NCI-H82 treated with DMSO at 0.1 percent for 48 hours (cell line): ENCODE results near the gene IGF1R.

Experiments
- DNase-seq: peaks from one replicate; lab custom pipeline; 2025; ENCODE audit not compliant: unreplicated experiment; lab: John Stamatoyannopoulos, UW

Gene IGF1R

DNA sequence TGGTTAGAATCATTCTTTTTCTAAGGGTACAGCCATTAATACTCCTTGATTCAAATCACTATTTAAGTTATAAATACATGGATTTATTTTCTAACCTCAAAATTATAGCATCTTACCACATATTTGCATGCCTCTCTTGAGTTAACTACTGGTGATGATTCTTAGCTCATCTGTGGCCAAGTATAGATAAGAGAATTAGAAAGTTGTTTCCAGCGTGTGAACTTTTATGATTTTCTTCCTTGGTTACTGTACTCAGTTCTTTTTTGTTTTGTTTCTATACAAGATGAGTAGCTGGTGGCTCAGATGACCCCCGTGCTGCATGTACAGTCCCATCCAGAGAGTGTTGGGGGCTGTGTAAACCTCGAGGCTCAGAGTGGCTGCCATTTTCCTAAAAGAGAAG lies 124.6 kb downstream of the IGF1R start:
- DNase-seq: no peak

DNA sequence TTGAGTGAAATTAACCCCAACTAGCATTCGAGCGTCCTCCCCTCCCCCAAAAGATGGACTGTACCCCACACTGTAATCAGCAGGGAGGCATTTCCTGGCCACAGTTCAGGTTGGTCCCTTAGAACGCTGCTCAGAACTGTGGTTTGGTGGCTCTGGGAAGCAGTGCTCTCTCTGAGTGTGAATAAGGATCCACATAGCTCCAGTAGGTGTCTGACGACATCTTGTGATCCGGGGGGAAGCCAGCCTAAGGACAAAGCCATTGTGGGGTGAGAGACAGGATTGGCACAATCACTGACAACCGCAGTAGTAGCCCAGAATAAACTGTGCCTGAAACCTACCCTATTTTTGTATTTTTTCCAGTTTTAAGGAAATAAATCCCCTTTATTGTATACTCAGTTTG lies 125.3 kb downstream of the IGF1R start:
- no peak for DNase-seq

DNA sequence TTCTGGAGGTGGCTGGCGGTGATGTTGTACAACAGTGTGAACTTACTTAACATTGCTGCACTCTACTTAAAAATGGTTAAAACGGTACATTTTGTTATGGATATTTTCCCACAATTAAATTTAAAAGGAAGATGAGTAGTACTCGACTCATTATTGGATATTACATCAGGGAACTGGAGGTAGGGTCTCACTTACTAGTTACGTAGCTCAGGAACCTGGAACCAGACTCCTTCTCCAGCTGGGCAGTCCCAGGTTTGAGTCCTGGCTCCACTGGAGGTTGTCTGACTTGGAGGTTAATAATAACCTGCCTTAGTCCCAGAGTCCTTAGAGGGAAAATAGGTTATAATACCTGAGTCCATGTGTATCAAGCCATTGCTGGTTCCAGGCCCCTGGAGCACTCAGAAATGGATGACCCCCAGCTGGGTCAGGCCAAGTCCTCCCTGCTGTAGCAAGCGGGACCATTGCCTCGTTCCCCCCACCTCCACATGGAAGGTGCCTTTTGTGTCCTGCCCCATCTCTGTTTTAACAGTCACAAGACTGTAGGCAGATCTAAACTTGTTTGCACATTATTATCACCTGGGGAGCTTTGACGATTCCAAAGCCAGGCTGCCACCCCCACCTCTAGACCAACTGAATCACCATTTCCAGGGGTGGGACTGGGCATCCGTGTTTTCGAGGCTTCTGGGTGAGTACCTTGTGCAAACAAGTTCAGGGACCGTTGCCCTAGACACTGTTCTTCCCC lies 126.6 kb downstream of the IGF1R start:
- DNase-seq: no peak

DNA sequence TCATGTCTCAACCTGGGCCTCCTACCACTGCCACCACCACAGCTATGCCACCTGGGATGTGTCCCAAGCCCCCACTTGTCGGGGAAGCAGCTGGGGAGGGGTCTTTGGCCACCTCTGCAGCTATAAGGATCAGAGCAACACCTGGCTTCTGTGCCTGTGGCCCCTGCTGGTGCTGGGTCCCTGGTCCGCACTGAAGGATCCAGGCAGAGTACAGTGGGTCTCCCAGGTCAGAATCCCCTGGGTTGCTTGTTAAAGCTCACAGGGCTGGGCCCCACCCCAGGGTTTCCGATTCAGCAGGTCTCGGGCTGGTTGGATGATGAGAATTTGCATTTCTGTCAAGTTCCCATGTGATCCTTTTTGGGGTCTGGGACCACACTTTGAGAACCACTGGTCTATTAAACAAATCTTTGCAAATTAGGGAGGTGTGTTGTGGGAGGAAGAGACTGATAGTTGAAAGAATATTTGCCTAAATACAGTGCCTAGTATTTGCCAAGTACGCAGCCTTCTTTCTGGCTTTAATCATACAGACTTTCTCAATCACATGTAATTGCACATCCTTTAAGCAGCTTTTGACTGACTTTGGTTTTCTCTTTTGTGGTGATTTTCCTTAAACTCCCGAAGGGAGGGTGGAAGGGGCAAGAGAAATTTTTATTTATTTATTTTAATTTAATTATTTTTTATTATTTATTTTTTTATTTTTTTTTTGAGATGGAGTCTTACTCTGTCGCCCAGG lies 127.3 kb downstream of the IGF1R start:
- no peak for DNase-seq

DNA sequence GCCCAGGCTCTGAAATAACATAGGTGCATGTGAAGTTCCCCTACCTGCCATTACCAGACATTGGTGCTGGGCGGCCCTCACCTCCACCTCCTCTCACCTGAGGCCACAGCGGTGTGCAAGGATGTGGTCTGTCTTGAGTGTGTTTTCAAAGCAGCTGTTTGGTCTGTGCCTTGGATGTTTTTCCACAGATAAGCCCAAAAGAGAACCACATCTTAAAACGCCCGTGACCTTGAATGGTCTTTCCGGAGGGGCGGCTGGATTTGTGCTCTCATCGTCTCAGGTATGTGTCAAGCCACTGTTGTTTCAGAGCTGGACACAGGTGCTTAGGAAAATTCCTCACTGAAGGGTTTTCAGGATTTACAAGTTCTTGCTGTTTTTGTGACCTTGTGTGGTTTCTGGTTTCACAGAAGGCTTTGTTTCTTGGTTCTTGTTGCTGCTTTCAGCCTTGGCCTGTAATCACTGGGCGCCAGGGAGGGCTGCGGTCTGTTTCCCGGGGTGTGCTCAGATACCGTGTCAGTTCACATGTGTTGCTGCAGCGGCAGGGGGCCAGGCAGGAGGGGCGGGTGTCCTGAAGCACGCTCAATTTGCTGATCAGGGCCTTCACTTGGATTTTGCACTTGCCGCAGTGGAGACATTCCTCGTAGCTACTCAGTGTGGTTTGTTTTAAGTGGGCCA lies 128.4 kb downstream of the IGF1R start:
- no peak for DNase-seq

DNA sequence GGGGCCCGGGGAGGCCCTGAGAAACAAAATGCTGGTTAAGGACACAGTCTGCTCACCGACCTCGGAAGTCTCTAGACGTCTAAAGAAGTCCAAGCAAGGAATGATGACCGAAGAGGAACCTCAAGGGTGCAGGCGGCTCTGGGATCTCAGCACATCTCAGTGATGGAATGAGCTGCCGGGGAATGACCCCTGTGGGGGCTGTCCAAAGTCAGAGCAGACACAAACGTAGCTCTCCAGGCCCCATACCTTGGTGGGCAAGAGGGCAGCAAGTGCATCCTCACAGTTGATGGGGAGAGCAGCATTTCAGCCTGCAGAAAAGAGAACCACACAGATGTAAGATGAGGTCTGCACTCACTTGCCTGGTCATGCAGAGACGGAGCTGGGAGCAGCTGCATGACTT lies 129.1 kb downstream of the IGF1R start:
- DNase-seq: no peak

DNA sequence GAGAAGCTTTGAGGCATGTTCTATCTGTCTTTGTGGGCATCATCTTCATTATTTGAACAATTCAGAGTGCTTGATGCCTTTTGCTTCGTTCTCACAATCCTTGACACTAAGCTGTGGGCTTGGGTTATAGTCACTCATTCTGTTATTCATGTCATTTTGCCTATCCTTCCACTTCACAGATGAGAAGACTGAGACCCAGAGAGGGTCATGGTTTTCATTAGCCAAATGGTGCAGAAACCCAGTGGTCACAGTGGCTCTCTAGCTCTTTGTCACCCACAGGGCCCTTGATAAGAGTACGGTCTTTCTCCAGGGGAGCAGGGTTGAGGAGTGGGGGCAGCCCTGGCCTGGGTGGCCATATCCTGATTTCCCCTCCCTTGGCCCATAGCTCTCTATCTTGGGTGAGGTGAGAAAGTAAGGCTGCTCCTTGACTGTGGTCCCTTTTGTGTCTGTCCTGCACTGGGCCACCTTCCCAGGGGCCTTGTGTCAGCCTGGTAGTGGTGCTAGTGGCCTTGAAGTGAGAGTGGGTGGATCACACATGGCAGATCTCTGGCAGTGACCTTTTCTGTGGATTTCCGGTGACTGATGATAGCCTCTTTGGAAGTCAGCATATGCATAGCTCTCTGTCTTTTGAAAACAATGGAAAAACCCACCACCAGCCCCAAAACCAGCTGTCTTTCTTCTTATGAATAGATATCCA lies 130.1 kb downstream of the IGF1R start:
- no peak for DNase-seq

DNA sequence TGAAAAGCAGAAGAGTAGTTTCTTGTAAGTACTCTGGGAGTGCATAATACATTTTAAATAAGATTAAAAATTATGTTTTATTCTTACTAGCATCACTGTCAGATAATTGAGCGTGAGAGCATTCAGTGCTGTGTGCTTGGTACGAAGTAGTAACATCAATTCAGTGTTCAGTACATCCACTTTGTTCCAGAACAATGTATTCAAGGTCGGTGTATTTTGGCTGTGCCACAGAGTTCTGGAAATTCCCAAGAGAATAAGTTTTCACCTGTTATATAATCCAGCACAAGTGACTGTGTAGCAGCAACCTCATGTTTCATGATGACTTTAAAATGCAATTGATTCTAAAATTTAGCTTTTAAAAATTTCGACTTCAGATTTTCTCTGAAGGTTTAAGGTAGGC lies 130.6 kb downstream of the IGF1R start:
- DNase-seq: no peak

DNA sequence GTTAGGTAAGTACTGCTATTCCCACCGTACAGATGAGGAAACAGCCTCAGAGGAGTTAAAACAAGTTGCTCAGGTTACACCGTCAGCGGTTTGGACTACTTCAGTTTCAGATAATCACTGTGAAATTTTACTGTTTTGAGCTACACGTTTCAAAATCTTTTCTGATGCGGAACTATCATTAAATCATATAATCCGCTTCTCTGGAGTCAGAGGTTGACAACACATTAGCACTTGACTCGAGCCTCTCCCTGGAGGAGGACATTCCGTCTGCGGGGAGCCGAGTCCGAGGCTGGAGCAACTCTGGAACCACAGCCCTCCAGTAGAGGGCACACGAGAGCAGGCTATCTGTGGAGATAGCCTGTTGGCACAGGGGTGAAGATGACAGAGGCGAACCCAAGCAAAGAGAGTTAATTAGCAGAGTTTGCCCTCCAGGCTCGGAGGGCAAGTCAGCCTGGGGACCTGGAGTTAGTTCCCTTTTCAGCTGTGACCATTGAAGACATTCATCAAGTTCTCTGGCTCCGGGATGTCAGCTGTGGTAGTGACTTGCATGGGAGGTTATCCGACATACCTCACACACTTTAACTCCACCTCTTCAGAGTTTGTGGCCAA lies 131.2 kb downstream of the IGF1R start:
- peak; percentile 45 for DNase-seq

DNA sequence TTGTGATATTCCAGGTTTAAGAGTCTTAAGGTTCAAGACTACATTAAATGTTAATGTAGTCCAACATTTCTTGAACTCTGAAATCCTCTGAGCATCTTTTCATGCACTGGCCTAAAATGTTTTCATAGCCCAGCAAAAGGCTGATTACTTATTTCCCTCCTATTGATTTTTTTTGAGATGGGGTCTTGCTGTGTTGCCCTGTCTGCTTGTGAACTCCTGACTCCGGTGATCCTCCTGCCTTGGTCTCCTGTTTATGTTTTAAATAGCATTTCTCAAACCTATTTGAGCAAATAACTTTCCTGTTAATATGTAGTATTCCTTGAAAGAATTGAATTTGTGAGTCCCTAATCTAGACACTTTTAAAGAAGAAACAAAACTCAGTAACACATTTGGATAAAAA lies 133.5 kb downstream of the IGF1R start:
- DNase-seq: no peak

DNA sequence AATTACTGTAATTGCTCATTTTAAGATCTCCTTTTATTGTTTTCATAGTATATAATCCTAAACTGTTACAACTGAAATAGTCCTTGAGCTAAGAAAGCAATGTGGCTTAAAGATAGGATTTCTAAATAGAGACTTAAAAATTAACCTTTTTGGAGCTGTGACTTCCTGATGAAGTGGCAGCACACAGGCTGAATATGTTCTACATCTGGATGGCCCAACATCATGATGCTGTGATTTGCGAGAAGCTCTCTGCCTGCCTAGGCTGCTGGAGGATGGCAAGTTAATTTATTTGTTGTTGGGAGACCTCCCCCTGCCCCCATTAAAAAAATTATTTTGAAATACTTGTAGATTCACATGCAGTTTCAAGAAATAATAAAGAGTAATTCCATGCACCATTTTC lies 134.5 kb downstream of the IGF1R start:
- no peak for DNase-seq

DNA sequence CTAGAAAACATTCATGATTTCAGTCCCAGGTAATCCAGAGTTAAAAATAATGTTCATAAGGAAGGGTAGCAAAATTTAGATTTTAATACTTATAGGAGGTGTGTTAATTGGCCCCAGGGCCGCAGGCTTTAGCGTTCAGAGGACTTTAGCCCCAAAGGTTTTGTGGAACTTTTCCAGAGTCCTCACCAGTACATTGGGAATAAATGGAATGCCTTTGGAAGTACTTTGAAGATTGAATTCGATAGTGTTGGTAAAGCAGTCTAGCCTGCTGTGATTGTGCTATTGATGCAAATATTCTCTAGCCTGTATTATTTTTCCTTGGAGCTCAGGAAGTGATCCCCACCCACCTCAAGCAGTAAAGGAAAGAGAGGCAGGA lies 137.1 kb downstream of the IGF1R start:
- no peak for DNase-seq

DNA sequence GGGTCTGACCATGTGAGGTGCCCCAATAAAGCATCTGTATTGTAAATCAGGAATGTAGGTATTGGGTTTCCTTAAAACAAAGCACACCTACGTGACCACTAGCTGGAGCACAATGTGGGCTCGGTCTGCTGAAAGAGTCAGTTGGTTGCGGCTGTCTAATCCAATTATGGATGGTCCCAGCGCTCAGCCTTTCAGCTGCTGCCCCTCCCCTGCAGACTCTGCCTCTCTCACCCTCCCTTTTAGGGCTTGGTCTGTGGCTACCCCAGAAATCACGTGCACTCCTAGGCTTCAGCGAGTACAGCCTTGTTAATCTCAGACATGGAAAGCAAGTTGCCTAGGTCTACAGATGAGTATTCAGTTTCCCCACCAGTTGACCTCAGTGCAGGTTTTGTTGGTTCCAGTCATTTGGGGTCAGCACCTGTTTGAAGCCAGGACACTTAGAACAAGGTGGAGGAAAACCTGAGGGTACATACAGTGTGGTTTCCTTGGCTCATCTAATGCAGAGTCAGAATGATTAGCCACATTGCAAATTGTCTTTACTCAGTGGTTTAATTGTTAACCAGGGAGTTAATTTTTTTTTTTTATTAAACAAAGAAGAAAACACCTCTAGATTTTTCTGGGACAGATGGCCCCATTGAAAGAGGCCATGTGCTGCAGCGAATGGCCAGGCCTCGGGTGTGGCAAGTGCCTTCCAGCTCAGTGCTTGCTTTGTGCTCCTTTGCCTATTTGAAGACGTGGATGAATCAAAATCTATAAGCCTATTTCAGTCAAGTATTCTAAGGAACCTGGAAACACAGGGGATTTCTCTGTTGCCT lies 137.7 kb downstream of the IGF1R start:
- DNase-seq: peak; percentile 97

DNA sequence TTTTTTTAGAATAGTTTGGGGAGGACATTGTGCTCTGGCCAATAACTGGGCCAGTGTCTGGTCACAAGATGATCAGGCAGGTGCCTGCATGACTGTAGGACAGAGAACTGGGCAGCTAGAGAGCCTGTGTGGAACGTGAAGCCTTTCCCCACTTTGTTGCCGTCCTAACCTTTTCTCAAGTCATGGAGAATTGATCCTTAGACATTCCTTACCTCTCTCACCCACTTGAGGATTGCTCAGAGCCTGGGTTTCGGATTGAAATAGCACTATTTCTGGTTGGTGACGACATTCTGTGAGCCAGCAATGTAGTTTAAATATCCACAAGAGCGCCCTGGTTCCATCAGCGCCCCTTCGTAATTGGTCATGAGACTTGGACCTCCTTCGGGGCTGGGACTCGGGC lies 138.4 kb downstream of the IGF1R start:
- no peak for DNase-seq

DNA sequence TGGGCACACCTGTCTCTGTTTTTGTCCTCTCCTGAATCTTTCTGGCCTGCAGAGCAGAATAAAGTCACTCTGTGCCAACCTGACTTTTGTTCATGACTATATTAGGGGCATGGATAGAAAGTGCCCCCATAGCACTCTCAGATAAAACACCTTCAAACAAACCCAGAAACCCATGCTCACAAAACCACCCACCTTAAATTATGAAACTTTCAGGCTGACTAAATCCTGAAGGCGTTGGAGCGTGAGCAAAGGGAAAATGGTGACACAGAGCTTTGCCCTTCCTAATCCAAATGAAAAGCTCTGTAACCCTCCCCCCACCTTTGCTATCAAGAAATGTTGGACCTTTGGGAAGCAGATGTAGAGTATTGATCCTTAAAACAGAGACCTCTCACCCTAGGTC lies 138.9 kb downstream of the IGF1R start:
- no peak for DNase-seq

DNA sequence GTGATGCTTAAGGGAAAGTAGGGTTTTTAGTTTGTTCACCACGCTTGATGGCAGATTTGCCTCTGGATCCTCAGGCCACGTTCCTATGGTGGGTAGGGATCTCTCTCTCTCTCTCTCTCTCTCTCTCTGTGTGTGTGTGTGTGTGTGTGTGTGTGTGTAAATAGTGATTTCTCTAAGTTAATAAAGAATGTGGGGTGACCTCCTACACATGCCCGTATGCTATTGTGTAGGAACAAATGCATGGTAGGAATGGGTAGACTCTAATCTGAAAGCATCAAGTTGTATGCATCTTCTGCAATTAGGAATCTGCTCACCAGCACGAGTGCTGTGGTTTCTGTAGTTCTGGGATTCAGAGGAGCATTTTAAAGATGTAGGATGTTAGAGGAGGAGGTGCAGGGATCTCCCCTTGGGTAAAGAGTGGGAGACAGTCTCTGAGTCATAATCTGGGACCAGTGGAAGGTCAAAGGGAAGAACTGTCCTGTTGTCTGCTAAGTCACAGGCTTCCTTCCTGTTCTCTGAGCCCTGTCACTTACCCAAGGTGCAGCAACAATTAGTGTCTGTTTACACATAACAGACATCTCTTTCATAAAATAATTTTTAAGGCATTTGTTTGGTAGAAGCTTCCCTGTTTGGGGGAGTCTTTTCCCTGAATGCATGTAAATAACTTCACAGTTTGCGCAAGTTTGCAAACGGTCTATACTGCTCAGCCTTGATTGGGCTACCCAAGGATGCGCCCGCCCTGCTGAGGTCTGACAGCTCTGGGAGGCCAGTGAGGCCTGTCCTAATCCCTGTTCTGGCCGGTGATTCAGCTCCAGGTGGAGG lies 139.8 kb downstream of the IGF1R start:
- DNase-seq: no peak

DNA sequence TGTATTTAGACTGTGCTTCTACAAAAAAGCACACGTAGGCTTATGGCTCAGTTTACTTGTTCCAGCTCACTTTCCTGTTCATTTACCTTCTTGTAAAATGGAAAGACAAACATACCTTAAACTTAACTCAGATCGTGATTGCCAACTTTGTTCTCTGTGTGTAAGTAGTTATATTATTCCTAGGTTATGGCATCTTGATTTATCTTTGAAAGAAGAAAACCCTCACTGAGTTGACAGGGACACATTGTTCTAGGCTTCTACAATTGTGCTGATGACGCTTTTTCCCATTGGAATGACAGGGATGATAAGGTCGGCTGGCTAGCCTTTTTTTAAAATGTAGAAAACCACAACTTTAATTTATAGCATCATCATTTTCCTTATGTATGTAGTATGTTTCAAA lies 140.7 kb downstream of the IGF1R start:
- DNase-seq: no peak

DNA sequence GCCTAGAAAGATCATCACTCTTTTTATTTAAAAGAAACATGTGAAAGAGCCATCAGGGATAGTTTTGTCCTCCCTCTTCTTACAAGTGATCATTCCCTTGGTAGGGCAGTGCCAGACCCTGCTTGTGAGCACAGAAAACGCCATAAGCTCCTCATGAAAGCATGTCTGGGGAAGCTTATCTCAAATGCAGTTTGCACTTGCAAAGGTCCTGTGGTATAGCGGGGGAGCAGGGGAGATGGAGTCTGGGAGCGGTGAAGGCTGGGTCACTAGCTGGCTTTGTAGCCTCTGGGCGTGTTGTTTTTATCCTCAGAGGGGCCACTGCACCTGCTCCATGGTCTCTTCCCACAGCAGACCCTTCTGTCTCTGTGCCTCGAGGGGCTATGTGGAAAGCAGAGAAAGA lies 141.9 kb downstream of the IGF1R start:
- DNase-seq: no peak

DNA sequence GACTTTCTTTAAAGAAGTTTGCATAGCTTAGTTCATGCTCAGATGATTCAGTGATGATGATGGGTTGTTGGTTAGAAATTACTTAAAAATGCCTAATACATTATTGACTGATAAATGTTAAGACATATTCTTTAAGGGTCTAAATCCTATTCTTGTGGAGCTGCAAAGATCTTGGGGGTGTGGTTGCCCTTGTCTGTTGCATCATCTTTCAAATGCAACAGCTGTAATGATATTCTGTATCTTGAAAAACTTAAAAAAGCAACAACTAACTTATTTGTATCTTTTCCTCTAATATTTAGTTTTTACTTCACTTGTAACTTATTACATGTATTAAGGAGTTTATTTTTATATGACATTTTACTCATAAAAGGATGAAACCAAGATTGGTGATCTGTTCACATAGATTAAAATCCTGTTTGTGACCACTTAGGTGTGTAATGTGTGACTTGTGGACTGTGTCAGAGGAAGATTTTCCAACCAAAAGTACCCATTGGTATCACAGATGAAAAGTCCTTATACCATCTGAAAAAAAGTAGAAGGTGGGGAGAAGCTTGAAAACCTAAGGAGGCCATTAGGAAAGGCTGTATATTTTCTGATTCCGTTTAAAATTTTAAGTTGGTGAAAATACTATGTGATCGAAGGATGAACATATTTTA lies 142.8 kb downstream of the IGF1R start:
- DNase-seq: no peak
